Stimulated activated CD4-positive, alpha-beta T cell treated with anti-CD3 and anti-CD28 coated beads, Interleukin-2, amount 100 ng/mL, for 24 hours (primary cell): ENCODE data around the gene PRKAG2.

Experiments used
- DNase-seq, 2 donors: peaks; one replicate each; pipeline ENCODE4 v3.0.0-alpha.2; 2020

The PRKAG2 gene

GRCh38 chr7:151686016-151686766 lies 190.7 kb downstream of the PRKAG2 start:
- no peak for DNase-seq

GRCh38 chr7:151684408-151685175 lies 192.3 kb downstream of the PRKAG2 start:
- no peak for DNase-seq

- no peak for DNase-seq
Observed at GRCh38 chr7:151683615-151684407, 193.1 kb downstream of the PRKAG2 start.

GRCh38 chr7:151682831-151683614 lies 193.9 kb downstream of the PRKAG2 start:
- DNase-seq = no peak

- no peak for DNase-seq
Observed at GRCh38 chr7:151681726-151682125, 195.2 kb downstream of the PRKAG2 start.

GRCh38 chr7:151680810-151681209 lies 196.1 kb downstream of the PRKAG2 start:
- DNase-seq = no peak

GRCh38 chr7:151679881-151680612 lies 196.9 kb downstream of the PRKAG2 start:
- no peak for DNase-seq

- DNase-seq = no peak
Observed at GRCh38 chr7:151679071-151679708, 197.7 kb downstream of the PRKAG2 start.

- DNase-seq = no peak
Observed at GRCh38 chr7:151678227-151678604, 198.7 kb downstream of the PRKAG2 start.

- DNase-seq = no peak
Observed at GRCh38 chr7:151677581-151678226, 199.2 kb downstream of the PRKAG2 start.

GRCh38 chr7:151676759-151677158 lies 200.2 kb downstream of the PRKAG2 start:
- no peak for DNase-seq

- no peak for DNase-seq
Observed at GRCh38 chr7:151675196-151675920, 201.6 kb downstream of the PRKAG2 start.

GRCh38 chr7:151674161-151674920 lies 202.6 kb downstream of the PRKAG2 start:
- no peak for DNase-seq

GRCh38 chr7:151673216-151673615 lies 203.7 kb downstream of the PRKAG2 start:
- no peak for DNase-seq

- no peak for DNase-seq
Observed at GRCh38 chr7:151672716-151673115, 204.2 kb downstream of the PRKAG2 start.

GRCh38 chr7:151671514-151671913 lies 205.4 kb downstream of the PRKAG2 start:
- no peak for DNase-seq

GRCh38 chr7:151669762-151670161 lies 207.2 kb downstream of the PRKAG2 start:
- DNase-seq = no peak

GRCh38 chr7:151666886-151667285 lies 210.0 kb downstream of the PRKAG2 start:
- DNase-seq = no peak

GRCh38 chr7:151665368-151665767 lies 211.5 kb downstream of the PRKAG2 start:
- DNase-seq = no peak
